Glutamatergic neuron (in vitro differentiated cells): ENCODE measurements around the gene CDKN2B. TPM values are rescaled to one million over a fixed set of nuclear protein-coding genes. Genes with fewer than 3 reads are reported as not detected.
A peak's percentile ranks its signal among the peaks of the same experiment; 100 is the strongest.

Experiments used
- DNase-seq: peaks from one replicate; pipeline ENCODE4 v3.0.0; 2022
- H3K27ac Mint-ChIP-seq: one replicate; pipeline ENCODE4 v1.8.0; 2020; ENCODE audit warnings: mild to moderate bottlenecking, mixed read lengths, inconsistent platforms; ENCODE audit not compliant: unreplicated experiment
- H3K27me3 Mint-ChIP-seq: one replicate; pipeline ENCODE4 v1.8.0; 2020; ENCODE audit warnings: mild to moderate bottlenecking, moderate library complexity, mixed read lengths, inconsistent platforms; ENCODE audit not compliant: unreplicated experiment
- H3K36me3 Mint-ChIP-seq: one replicate; pipeline ENCODE4 v1.8.0; 2020; ENCODE audit warnings: mild to moderate bottlenecking, mixed read lengths, inconsistent platforms; ENCODE audit not compliant: unreplicated experiment
- H3K4me1 Mint-ChIP-seq: one replicate; pipeline ENCODE4 v1.8.0; 2020; ENCODE audit warnings: mild to moderate bottlenecking, low read depth, mixed read lengths, inconsistent platforms; ENCODE audit not compliant: unreplicated experiment
- H3K4me3 Mint-ChIP-seq: one replicate; pipeline ENCODE4 v1.8.0; 2020; ENCODE audit warnings: mild to moderate bottlenecking, mixed read lengths, inconsistent platforms; ENCODE audit not compliant: unreplicated experiment
- H3K9me3 Mint-ChIP-seq: one replicate; pipeline ENCODE4 v1.8.0; 2020; ENCODE audit warnings: mild to moderate bottlenecking, moderate library complexity, mixed read lengths, inconsistent platforms; ENCODE audit not compliant: unreplicated experiment
- total RNA-seq: library from RNA; stranded (reverse); fragmentation: NEBNext Ultra II Directional; extraction: Animal tissue kit (Norgen Biotek cat#: 25700); gene quantifications from one replicate; pipeline ENCODE4 v1.2.1, GENCODE V29; 2021; ENCODE audit not compliant: unreplicated experiment
- TF ChIP-seq, protein P1 (sequence below): fragments of 200-600 bp; sonication (generic); IDR thresholded peaks from one replicate; pipeline ENCODE4 v1.5.0; 2021; ENCODE audit not compliant: partially characterized antibody, unreplicated experiment

CDKN2B gene
- total RNA-seq, 1 donor from 2014 or later: 0.93 TPM

DNA sequence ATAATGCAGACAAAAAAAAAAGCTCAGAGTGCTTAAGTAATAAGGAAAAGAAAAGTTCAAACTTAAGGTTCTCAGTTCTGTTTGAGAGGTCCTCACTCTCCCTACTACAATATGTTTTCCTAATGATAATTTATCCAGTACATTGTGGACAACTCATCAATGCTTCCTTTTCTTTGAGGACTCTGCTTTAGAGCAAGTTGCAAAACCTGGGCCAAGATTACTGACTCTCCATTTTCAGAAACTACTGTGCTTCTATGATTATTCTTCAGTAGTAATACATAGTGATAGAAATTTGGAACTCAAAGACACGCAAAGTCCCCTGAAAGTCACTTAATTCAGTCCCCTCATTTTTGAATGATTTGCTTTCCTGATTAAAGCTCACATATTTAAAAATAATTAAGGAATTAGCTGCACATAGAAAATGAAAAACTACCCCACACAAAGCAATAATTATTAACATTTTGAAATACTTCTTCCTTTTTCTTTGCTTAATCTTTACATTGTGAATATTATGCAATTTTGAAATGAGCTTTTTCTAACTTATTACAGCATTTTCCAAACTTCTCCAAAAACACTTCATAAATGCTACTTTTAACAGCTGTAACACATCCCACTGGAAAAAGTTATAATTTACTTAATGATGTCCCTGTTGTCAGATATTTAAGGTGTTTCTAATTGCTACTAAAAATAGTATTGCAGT is 26.1 kb downstream of the CDKN2B start:
- no peak overlapping the region for H3K27ac Mint-ChIP-seq
- no peak overlapping the region for H3K4me3 Mint-ChIP-seq
- no peaks in the 10 kb centered on the region for H3K4me1 Mint-ChIP-seq
- peaks cover 5% of the 10 kb centered on the region for H3K36me3 Mint-ChIP-seq
- DNase-seq: no peak
- H3K27me3 Mint-ChIP-seq: peaks cover 16% of the 10 kb centered on the region
- TF ChIP-seq, protein P1, sequence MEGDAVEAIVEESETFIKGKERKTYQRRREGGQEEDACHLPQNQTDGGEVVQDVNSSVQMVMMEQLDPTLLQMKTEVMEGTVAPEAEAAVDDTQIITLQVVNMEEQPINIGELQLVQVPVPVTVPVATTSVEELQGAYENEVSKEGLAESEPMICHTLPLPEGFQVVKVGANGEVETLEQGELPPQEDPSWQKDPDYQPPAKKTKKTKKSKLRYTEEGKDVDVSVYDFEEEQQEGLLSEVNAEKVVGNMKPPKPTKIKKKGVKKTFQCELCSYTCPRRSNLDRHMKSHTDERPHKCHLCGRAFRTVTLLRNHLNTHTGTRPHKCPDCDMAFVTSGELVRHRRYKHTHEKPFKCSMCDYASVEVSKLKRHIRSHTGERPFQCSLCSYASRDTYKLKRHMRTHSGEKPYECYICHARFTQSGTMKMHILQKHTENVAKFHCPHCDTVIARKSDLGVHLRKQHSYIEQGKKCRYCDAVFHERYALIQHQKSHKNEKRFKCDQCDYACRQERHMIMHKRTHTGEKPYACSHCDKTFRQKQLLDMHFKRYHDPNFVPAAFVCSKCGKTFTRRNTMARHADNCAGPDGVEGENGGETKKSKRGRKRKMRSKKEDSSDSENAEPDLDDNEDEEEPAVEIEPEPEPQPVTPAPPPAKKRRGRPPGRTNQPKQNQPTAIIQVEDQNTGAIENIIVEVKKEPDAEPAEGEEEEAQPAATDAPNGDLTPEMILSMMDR: no peak
- H3K9me3 Mint-ChIP-seq: peaks cover 4% of the 10 kb centered on the region

DNA sequence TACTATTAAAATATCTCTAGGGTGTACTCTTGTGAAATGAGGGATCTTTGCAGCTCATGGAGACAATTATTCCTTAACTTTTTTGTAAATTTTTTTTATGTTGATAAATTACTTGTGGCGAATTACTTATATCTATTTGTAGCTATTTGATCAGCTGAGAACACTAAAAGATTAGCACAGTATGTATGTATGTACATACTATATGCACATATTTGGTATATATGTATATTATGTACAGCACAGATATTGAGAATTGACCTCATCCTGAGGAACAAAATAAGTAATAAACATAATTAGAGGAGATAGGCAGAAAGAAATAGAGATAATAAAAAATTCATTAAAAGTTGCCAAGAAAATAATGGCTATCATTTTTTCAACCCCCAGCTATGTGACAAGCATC is 26.7 kb downstream of the CDKN2B start:
- TF ChIP-seq, protein P1: no peak
- Mint-ChIP-seq H3K27me3 (peaks cover 16% of the 10 kb centered on the region), H3K9me3 (peaks cover 3% of the 10 kb centered on the region), H3K4me3 (no peak overlapping the region), H3K4me1 (no peaks in the 10 kb centered on the region), H3K36me3 (peaks cover 5% of the 10 kb centered on the region), H3K27ac (no peak overlapping the region)
- DNase-seq: no peak

DNA sequence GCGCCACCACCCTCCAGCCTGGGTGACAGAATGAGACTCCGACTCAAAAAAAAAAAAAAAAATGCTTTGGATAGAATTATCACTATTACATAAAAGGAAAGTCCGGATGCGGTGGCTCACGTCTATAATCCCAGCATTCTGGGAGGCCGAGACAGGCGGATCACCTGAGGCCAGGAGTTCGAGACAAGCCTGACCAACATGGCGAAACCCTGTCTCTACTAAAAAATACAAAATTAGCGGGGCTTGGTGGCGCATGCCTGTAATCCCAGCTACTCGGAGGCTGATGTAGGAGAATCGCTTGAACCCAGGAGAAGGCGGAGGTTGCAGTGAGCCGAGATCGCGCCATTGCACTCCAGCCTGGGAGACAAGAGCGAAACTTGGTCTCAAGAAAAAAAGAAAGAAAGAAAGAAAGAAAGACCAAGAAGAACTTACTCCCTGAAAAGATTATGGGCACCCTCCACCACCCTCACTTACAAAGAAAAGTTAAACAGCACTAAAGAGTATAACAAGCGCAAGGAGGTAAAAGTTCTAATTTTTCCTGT is 32.7 kb downstream of the CDKN2B start:
- H3K9me3 Mint-ChIP-seq: peaks cover 8% of the 10 kb centered on the region
- TF ChIP-seq, protein P1: no peak
- DNase-seq: no peak
- H3K4me3 Mint-ChIP-seq: no peak overlapping the region
- H3K36me3 Mint-ChIP-seq: peaks cover 5% of the 10 kb centered on the region
- H3K4me1 Mint-ChIP-seq: no peaks in the 10 kb centered on the region
- H3K27me3 Mint-ChIP-seq: peaks cover 40% of the 10 kb centered on the region
- H3K27ac Mint-ChIP-seq: no peak overlapping the region

DNA sequence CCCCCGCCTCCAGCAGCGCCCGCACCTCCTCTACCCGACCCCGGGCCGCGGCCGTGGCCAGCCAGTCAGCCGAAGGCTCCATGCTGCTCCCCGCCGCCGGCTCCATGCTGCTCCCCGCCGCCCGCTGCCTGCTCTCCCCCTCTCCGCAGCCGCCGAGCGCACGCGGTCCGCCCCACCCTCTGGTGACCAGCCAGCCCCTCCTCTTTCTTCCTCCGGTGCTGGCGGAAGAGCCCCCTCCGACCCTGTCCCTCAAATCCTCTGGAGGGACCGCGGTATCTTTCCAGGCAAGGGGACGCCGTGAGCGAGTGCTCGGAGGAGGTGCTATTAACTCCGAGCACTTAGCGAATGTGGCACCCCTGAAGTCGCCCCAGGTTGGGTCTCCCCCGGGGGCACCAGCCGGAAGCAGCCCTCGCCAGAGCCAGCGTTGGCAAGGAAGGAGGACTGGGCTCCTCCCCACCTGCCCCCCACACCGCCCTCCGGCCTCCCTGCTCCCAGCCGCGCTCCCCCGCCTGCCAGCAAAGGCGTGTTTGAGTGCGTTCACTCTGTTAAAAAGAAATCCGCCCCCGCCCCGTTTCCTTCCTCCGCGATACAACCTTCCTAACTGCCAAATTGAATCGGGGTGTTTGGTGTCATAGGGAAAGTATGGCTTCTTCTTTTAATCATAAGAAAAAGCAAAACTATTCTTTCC is 34.2 kb downstream of the CDKN2B start:
- H3K27ac Mint-ChIP-seq: no peak overlapping the region
- DNase-seq: peak; percentile 71
- TF ChIP-seq, protein P1: no peak
- peaks cover 5% of the 10 kb centered on the region for H3K36me3 Mint-ChIP-seq
- H3K9me3 Mint-ChIP-seq: peaks cover 11% of the 10 kb centered on the region
- H3K4me3 Mint-ChIP-seq: peak overlapping the region; percentile 85
- peaks cover 3% of the 10 kb centered on the region for H3K4me1 Mint-ChIP-seq
- peaks cover 49% of the 10 kb centered on the region for H3K27me3 Mint-ChIP-seq

DNA sequence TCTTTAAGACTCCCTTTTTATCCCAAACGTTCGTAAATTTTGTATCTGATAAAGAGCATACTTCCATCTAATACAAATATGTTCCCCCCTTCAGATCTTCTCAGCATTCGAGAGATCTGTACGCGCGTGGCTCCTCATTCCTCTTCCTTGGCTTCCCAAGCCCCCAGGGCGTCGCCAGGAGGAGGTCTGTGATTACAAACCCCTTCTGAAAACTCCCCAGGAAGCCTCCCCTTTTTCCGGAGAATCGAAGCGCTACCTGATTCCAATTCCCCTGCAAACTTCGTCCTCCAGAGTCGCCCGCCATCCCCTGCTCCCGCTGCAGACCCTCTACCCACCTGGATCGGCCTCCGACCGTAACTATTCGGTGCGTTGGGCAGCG is 34.8 kb downstream of the CDKN2B start:
- Mint-ChIP-seq H3K27ac (no peak overlapping the region), H3K4me3 (peak overlapping the region; percentile 85), H3K9me3 (peaks cover 10% of the 10 kb centered on the region), H3K4me1 (peaks cover 3% of the 10 kb centered on the region), H3K36me3 (peaks cover 3% of the 10 kb centered on the region), H3K27me3 (peaks cover 49% of the 10 kb centered on the region)
- TF ChIP-seq, protein P1: no peak
- no peak for DNase-seq
